ENCODE measurements around the gene SMURF1.

The SMURF1 gene

DNA sequence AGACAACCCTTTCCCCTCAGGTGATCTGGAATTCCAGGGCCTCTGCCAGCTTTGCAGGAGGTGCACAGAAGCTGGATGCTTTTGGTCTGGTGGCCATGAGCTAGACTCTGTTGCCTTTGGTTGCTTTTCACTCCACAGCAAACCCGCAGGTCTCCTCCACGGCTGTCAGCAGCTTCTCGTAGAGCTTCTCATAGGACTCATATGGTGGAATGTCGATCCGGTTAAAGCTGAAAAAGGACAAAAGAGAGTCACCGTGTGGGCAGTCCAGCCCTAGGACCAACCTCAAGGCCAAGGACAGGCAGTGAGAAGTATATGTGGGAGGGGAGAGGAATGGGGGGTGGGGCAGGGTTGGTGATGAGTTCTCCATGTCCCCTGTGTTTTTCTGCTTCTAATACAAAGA is 113.5 kb downstream of the SMURF1 start:
- DNase-seq: no peak

DNA sequence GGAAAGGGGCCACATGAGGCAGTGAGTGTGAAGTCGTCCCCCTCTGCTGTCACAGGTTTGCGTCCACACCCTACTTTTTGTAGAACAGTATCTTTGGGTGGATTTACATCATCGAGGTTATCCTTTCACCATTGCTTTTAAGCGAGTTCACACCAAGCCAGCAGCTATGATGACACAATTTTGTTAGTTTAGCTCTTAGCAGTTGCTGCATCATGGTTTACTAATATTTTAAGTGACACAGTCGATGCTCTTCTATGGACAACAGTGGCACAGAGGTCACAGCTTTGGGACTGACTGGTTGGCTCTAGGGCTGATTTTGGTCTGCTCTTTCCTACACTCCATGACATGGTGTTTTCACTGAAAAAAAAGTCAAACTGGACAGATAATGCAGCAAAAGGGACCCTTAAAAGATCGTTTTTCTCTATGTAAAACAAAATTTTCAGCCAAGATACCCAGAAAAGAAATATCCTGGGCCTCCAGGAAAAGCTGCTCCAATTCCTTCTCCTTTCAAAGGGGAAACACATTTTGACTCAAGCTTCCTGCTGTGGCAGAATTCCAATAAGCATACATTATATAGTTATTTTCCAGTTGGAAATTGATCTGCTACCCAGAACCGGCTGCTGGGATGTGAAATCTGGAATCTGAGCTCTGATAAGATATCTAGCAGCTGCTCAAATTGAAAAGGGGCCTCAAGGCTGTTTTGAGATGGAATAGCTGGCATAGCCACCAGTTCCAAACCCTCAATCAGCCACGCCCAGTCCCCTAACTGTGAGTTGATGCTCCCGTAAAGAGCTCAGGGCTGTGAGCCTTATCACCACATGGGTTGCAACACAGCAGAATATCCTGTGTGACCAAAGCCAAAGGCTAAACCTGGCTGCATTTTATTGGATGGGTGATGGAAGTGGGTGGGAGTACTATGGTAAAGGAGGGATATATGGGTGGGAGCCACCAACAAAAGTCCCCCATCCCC is 114.2 kb downstream of the SMURF1 start:
- DNase-seq: no peak

DNA sequence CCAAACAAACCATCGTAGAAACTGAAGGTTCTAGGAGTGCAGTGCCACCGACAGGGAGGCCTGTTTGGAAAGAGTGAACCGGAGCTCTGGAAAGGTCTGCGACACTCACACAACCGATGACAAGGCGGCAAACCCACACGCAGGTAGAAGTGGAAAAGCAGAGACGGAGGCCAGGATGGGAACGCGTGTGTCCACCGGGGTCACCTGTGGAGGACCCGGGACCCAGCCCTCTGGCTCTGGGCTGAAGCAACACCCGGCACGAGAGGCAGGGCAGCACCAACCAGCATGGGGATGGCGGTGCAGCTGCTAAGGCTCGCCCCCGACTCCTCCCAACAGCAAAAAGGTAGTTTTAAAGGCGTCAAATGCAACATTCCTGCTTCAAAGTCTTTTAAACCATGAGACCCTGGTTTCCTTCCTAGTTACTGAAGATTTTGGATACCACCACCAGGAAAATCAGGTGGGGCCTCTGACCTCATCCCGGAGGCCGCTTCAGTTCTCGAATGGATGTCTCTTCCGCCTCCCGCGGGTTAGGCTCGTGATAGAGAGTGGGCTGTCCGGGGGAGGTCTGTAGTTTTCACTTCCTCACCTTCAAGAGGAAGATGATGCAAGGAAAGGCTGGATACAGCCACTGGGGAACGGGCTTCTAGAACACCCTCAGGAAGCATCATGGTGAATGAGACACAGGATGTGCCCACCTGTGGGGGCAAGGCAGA is 115.5 kb downstream of the SMURF1 start:
- peak in 1 of 56 donors; percentile 3 for DNase-seq

DNA sequence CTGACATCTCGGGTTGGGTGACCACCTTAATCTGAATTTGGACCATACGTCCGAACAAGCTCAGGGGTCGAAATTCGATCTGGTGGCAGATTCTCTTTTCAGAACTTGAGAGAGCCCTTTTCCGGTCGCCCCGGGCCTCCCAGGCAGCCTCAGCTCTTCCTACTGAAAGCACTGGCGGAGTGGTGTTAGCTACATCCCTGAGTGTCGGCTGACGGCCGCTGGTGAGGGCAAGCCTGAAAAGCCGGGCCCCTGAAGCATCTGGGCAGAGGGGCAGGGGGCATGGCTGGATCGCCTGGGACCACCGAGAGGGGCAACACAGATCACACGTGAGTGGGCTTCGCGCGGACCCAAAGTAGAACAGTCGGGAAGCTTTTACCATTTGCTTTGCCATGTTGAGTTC is 116.1 kb downstream of the SMURF1 start:
- DNase-seq: no peak

DNA sequence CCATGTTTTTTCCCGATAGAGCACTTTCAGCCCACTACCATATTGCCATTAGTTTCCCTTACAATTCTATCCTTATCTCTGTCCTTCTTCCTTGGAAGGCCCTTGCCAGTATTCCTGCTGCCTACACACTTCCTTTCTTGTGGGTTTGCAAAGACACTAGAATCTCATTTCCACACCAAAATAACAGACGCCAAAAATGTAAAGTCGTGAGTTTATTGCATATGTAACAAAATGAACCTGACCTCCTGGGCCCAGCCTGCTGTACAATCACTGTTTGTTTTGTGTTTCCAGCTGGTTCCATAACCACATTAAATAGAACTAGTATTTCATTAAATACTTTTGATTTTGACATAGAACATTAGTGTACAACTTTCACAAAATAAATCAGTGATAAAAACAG is 116.7 kb downstream of the SMURF1 start:
- DNase-seq: peak in 1 of 56 donors; percentile 39

DNA sequence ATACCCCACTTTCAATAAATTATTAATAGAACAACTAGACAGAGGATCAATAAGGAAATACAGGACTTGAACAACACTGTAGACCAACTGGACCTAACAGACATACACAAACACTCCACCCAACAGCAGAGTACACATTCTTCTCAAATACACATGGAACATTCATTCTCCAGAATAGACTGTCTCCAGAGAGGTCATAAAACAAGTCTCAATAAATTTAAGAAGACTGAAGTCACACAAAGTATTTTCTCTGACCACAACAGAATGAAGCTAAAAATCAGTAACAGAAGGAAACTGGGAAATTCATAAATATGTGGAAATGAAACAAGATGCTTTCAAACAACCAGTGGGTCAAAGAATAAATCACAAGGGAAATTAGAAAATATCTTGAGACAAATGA is 119.8 kb downstream of the SMURF1 start:
- DNase-seq: no peak

DNA sequence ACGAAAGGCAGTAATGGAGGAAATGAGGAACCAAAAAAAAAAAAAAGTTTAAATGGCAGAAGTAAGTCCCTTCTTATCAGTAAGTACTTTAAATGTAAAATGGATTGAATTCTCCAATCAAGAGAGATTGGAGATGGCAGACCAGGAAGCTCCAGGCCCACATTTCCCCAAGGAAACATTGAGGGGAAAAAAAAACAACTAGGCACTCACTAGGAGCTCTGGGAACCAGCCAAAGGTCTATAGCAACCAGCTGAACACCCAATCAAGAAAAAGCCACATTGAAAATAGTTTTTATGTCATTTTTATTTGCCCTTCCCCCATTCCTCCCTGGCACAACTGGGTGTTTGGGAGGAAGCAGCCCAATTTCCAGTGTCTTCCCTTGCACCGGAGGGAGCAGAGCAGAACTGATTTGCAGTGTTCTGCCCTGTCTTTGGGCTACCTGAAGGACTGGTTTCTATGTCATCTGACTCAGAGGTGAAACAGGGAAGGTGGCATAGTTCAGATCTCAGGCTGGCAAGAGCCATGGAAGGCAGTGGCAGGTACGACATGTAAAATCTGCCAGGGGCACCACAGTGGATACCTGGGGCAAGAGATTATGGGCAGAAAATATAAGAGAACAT is 121.9 kb downstream of the SMURF1 start:
- DNase-seq: no peak

DNA sequence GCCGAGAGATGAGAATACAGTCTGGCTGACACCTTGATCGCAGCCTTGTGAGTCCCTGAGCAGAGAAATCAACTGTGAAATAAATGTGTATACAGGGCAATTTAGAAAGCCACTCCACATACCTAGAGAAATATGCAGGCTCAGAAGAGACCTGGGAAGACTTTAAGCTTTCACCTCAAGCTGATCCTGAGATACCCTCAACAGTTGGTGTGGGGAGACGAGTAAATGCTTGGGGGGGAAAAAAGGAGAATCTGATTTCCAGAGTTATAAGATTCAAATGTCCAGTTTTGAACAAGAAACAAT is 123.5 kb downstream of the SMURF1 start:
- no peak for DNase-seq

DNA sequence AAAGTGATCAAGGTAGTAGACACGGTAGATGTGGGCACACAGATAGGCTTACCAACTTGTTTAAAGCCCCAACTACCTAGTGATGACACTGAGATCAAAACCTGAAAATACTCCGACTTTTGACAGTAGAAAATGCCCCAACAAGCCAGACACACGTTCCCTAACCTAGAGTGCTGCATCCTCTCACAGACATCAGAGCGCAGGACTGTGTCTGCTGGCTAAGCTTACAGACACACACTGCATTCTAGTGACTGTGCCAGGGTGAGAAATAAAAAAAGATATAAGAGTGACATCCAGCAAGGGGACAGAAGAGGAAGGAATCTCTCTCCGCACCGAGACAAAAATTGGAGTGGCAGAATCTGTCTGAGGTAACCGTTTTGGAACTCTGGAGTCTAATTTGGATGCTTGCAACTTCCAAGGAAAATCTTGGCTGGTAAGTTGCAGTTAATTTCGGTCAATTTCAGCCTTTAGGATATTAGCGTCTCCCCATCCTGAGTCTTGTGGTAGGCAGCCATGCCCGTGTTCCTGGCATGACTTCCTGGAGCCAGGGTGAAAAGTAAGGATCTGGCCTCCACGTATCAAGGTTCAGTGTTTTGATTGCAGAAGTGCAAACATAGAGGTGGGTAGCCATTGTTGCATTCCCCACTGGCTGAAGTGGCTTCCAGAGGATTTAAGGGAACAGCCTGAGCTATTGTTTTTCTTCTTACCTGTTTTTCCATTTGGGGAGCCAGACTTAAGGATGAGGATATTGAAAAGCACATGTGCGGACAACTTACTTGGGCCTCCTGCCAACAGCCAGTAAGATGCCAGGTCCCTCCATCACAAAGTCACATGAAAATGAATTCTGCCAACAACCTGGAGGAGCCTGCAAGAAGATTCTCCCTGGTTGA is 124.1 kb downstream of the SMURF1 start:
- no peak for DNase-seq

DNA sequence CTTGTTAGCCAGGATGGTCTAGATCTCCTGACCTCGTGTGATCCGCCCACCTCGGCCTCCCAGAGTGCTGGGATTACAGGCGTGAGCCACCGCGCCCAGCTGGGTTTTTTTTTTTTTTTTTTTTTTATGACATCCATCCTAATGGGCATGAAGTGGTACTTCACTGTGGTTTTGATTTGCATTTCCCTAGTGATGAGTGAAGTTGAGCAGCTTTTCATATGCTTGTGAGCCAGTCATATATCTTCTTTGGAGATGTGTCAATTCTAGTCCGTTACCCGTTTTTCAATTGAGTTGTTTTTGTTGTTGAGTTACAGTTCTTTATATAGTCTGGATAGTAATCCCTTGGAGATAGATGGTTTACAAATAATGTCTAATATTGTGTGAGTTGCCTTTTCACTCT is 127.7 kb downstream of the SMURF1 start:
- DNase-seq: no peak

DNA sequence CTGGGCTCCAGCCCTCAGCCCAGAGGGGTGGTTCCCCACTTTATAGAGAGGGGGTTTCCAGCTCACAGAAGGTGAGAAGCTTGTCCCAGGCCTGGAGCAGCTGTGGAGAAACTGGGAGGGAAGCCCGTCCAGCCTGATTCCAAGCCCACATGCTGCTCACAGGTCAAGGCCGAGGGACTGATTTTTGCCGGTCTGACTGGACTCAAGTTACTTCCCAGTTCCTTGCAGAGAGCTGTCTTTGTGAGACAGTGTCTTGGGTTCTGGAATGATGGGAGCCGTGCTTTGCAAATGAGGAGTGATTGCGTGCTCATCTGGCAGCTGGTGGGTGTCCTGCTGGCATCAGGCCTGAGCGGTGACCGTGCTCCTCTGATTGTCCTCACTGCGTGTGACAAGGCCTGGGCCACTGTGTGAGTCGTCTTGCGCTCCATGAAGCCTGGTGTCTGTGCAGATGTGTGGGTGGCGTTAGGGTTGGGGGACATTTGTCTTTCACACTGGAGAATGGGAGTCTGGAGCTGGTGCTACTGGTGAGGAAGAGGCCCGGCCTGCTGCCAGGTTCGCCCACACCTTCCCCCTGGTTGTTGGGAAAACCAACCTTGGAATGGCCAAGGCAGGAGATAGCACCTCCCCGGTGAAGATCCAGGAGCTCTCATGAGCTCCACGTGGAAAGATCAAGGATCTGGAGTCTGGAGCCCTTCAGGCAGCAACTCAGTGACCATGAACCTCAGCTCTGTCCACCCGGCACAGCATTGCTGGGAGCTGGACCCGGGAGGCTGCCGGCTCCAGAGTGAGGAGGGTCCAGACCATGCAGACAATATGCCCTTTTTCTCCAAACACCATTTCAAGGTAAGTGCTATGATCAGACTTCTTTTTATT is 129.6 kb downstream of the SMURF1 start:
- DNase-seq: no peak

DNA sequence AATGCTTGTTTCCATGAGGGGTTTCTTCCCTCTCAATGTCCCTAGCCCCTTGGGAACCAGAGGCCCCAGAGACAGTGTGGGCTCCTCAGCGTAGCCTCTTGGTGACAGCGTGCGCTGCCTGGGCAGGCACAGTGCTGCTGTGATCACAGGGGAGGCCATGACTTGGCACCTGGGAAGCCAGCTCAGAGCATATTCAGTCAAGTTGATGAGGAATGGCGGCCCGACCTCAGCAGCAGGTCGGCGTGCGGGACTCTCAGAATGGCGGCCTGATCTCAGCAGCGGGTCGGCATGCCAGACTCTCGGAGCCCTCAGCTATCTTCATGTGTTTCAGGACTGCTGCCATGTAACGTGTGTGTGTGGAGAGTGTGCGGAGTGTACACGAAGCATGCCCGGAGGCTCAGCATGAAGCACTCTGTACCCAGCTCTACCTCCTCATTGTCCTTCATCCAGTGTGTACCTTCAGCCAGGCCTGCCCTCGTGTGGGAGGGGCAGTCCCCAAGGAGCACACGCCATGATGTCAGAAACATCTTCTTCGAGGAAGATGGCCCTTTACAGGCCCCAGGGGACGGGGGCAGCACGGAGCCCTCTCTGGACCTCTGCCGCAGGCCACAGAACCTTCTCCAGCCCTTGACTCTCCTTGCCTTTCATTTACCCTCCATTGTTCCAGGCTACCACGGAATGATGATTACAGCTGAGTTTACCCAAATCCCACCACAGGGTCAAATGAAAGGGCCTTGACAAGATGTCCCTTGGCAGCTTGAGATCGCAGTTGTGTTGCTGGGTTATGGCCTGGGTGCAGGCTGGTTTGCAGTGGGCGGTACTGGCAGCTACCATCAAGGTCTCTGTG is 130.4 kb downstream of the SMURF1 start:
- DNase-seq: no peak

DNA sequence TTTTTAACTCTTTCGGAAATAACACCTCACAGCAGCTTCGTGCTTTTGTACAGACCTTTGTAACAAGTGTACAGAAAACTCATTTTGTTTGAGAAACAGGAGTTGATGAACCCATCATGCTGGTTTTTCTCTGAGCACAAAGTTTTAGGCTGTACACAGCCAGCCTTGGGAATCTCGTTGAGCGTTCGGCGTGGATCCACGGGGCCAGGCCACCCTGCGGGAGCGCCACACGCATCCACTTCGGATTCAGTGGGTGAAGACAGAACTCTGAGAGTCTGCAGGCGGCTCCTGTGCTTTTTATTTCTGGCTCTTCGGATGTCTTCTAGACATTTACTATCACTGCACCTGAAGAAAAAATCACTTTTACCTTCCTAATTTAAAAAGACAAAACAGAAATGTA is 131.2 kb downstream of the SMURF1 start:
- no peak for DNase-seq

DNA sequence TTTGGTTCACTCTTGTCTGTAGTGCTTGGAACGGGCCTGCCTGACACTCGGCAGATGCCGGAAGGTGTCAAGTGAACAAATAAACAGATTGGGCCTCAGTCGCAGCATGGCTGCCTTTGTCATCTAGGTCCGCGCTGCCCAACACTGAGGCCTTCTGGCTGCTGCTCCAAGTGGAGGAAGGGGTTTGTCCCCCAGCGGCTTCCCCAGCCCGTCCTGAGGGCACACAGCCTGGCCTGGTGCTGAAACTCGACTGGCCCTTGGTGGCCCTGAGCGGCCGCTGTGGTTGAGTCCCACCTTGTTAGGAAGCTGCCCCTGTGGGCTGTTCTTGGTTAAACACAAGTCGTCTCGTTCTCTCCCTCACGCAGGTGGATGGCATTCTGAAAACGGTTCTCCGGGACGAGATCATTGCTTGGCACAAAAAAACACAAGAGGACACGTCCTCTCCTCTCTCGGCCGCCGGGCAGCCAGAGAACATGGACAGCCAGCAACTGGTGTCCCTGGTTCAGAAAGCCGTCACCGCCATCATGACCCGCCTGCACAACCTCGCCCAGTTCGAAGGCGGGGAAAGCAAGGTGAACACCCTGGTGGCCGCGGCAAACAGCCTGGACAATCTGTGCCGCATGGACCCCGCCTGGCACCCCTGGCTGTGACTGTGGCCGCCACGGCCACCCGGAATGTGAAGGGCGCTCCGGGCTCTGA is 132.1 kb downstream of the SMURF1 start:
- no peak for DNase-seq

DNA sequence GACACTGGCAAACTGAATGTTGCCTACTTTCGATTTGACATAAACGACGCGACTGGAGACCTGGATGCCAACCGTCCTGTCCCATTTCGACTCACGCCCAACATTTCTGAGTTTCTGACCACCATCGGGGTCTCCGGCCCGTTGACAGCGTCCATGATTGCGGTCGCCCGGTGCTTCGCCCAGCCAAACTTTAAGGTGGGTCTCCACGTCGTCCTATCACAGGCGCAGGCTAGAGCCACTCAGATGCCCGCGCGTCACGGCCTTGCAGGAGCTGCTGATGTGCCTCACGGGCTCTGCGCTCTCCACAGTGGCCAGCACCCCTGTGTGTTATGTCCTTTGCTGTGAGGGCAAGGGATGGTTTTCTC is 132.6 kb downstream of the SMURF1 start:
- no peak for DNase-seq

DNA sequence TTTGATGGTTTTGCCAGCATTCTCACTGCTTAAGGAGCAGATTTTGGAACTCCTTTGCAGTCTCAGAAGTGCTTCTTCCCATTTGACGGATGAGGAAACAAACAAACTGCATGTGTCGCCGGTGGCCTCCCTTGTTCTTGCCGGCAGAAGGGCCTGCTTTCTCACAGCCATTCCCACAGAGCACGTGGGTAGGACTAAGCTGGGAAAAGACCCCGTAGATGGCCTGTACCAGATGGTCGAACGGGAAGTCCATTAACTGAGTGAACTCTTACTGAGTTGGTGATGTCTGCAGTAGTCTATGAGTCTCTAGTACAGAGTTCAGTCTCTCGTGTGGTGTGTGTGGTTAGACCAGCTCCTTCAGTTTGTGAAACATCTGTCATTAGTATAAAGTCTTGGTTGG is 133.6 kb downstream of the SMURF1 start:
- DNase-seq: no peak

DNA sequence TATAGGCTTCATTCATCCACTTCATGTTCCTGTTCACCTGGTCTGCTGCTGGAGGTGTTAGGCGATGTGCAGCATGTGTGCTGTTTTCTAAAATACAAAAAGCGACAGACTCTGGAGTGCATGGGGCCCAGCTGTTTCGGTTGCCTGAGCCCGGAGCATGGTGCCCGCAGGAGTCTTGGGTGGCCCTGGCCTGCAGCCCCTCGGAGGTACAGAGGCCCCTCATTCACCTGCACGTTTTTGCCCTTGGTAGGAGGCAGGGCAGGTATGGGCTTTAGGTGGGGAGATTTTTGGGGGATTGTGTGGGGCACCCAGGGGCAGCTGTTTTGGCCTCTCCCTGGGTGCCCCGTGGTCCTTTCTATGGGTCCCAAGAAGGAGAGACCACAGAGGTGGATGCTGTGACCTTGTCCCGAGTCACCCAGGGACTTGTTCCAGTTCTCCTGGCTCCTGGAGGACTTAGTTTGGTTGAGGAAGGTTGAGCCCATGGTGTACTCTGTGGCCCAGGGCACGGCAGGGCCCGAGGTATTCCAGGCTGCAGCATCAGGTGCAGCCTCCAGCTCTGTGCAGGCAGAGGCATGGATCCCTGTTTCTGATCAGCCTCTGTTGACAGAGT is 134.9 kb downstream of the SMURF1 start:
- no peak for DNase-seq

DNA sequence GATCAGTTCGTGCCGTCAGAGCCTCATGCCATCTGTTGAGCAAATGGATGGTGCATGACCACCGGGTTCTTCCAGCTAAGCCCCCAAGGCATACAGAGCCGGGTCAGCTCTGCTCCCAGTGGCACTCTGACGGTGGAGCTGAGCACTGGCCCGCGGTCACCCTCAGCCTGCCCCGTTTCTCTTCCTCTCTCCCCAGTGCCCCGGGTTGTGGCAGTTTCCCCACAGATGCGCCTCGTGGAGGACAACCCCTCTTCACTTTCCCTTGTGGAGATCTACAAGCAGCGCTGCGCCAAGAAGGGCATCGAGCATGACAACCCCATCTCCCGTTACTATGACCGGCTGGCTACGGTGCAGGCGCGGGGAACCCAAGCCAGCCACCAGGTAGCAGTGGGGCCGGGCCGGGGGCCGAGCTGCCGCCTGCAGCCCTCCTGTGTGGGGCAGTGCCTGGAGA is 135.7 kb downstream of the SMURF1 start:
- no peak for DNase-seq
